ENCODE results near the gene GPD1L. TPM values are rescaled to one million over a fixed set of nuclear protein-coding genes. Genes with fewer than 3 reads are reported as not detected.
A peak's percentile ranks its signal among the peaks of the same experiment; 100 is the strongest.

The GPD1L gene
- total and polyA plus RNA-seq, 2 of the 13 experiments (the other 11 are each of a cell fraction or from before 2014, with no cell fraction given), result 4.9 to 13.7 TPM

DNA sequence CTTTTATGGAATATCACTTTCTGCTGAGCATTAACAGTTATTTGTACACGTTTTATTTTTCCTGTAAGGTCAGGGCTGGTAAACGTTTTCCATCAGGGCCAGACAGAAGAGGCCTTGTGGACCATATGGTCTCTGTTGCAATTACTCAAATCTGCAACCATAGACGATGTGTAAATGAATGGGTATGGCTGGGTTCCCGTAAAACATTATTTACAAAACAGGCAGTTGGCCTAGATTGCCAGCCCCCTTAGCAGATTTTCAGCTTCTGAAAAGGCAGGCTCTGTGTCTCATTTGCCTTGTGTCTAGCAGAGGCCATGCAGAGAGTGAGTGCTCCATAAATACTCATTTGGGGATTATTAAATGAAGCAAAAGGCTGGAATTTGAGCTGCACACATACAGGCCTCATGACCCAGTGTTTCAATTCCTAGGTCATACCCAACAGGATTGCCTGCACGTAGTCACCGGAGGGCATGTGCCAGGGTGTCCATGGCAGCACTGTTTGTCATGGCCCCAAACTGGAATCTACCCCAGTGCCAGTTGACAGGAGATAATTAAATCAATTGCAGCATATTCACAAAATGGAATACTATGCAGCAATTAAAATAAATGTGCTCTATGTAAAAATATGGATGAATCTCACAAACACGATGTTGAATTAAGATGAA, 51.3 kb downstream of the GPD1L start (continued):
- TF ChIP-seq CBFB (CRISPR knock-in tag; IDR thresholded peaks at IDR 0.05) (no peak), GLMP (CRISPR knock-in tag; IDR thresholded peaks at IDR 0.05; ENCODE audit: borderline replicate concordance) (no peak)
- TF ChIP-seq, protein P1, sequence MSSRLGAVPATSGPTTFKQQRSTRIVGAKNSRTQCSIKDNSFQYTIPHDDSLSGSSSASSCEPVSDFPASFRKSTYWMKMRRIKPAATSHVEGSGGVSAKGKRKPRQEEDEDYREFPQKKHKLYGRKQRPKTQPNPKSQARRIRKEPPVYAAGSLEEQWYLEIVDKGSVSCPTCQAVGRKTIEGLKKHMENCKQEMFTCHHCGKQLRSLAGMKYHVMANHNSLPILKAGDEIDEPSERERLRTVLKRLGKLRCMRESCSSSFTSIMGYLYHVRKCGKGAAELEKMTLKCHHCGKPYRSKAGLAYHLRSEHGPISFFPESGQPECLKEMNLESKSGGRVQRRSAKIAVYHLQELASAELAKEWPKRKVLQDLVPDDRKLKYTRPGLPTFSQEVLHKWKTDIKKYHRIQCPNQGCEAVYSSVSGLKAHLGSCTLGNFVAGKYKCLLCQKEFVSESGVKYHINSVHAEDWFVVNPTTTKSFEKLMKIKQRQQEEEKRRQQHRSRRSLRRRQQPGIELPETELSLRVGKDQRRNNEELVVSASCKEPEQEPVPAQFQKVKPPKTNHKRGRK (CRISPR knock-in tag; IDR thresholded peaks at IDR 0.05), result no peak

DNA sequence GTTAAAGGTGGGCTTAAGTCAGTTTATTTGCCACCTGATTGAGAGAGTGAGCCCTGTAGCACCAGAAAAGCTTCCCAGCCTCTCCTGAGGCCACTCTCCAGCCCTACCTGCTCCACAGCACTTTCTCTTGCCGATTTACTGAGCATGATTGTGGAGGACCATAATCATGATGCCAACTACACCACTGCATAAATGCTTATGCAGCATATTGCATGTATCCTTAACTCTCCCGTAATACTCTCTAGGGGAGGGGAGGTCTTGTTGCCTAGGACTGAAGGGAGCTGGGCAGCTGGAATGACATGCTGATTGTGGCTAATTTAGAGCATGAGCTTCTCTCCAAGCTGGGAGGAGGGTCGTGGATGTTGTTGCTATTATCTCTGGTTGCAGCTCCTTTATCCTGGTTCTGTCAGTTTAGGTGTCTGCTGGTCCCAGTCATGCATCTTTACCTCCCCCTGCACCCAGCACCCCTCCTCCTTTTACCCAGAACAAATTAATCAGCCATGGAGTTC, 54.3 kb downstream of the GPD1L start:
- H3K4me3 ChIP-seq (replicated peaks in 1 of 3; ENCODE audit: insufficient read depth in 1 of 3, low read depth in 2 of 3, low read length in 3 of 3), result no peak overlapping the region
- H3K4me1 ChIP-seq (ENCODE audit: insufficient read depth, low read length), result peaks cover 3% of the 10 kb centered on the region
- H3K4me2 ChIP-seq (ENCODE audit: low read depth, low read length), result no peak overlapping the region
- DNase-seq (ENCODE audit: low spot score), result no peak
- TF ChIP-seq MAFK (conservative IDR thresholded peaks at IDR 0.05 in 1 of 2, IDR thresholded peaks at IDR 0.05 in 1 of 2; ENCODE audit: low read length in 2 of 2) (peak; percentile 75 to 81), MAFF (IDR thresholded peaks at IDR 0.05; ENCODE audit: low read depth, low read length) (peak; percentile 73), WIZ (CRISPR knock-in tag; IDR thresholded peaks at IDR 0.05) (no peak)
- no peak overlapping the region for H3K9ac ChIP-seq (ENCODE audit: insufficient read depth, low read depth, low read length)
- no peaks in the 10 kb centered on the region for H3K9me3 ChIP-seq (ENCODE audit: low read length)
- no peak for ATAC-seq
- no TSS peak for BruUV-seq (replicated peaks)
- in situ Hi-C loops (cut with HindIII; ENCODE audit: extremely low pct_ligation_motif_present, low pct_unique_long_range_greater_than_20kb) (no loop called here), intact Hi-C loops (cut with micrococcal nuclease; ENCODE audit: unreplicated experiment) (no loop called here)
- peaks cover 0 to 1% of the 10 kb centered on the region in 2 experiments; a peak in 1 of 5 replicates for H3K36me3 ChIP-seq (replicated peaks in 1 of 2; ENCODE audit: control insufficient read depth in 1 of 2, insufficient read depth in 2 of 2, low read length in 2 of 2)
- H2AFZ ChIP-seq (ENCODE audit: low read length), result no peak overlapping the region
- ChIA-PET POLR2A (no interaction called here), CTCF (ENCODE audit: low intra/inter-chr PET ratio, low total read pairs) (no interaction called here)
- FAIRE-seq, result no peak
- no peak overlapping the region for H3K27ac ChIP-seq (ENCODE audit: extremely low read length, insufficient read depth, low read length)
- H3K27me3 ChIP-seq (ENCODE audit: control insufficient read depth in 1 of 2, insufficient read depth in 2 of 2, low read length in 2 of 2), result no peaks in the 10 kb centered on the region
- WGBS (ENCODE audit: low lambda C conversion rate), result 74% methylated on average over 3 of the region's 3 CpGs
- H4K20me1 ChIP-seq (ENCODE audit: insufficient read depth, low read length), result no peaks in the 10 kb centered on the region
- H3K79me2 ChIP-seq (ENCODE audit: insufficient read depth, low read length), result no peaks in the 10 kb centered on the region
